ENCODE data around the gene SH2D4B. TPM values are rescaled to one million over a fixed set of nuclear protein-coding genes. Genes with fewer than 3 reads are reported as not detected.

SH2D4B gene
- total and polyA plus RNA-seq, 2 donors (not counting 3 experiments of a cell fraction or from before 2014, with no cell fraction given) = not detected

- no peak overlapping the region for H2AFZ ChIP-seq (ENCODE audit: low read depth, low read length)
- dilution Hi-C loops (cut with MboI; ENCODE audit: extremely low pct_ligation_motif_present, low sequenced_read_pairs) (no loop called here), intact Hi-C loops (cut with micrococcal nuclease) (no loop called here)
- H3K9me1 ChIP-seq (replicated peaks; ENCODE audit: control insufficient read depth, extremely low read depth, insufficient read depth, low read length) = no peaks in the 10 kb centered on the region
- BruUV-seq (replicated peaks) = no TSS peak
- peaks cover 4% of the 10 kb centered on the region for H3K4me1 ChIP-seq (ENCODE audit: control insufficient read depth, extremely low read depth, insufficient read depth, low read length)
- H3K4me3 ChIP-seq (replicated peaks in 1 of 3; ENCODE audit: insufficient read depth in 1 of 3, low read depth in 1 of 3, low read length in 3 of 3) = no peak overlapping the region
- H3K27me3 ChIP-seq (ENCODE audit: control insufficient read depth in 2 of 2, insufficient read depth in 2 of 2, low read length in 2 of 2) = peaks cover 0 to 2% of the 10 kb centered on the region in 2 experiments
- no peak overlapping the region for H3K9ac ChIP-seq (replicated peaks; ENCODE audit: extremely low read depth, insufficient read depth, low read length)
- ChIA-PET CTCF (interaction anchor here (1.6 to 4.1 kb wide), 6 partner anchors 13 to 263 kb away, joined by 3 to 56 read pairs (median 38); no protein-coding TSS in a partner anchor), POLR2A (no interaction called here)
- H3K79me2 ChIP-seq (ENCODE audit: control insufficient read depth, insufficient read depth, low read length) = no peaks in the 10 kb centered on the region
- no peaks in the 10 kb centered on the region for H3K9me3 ChIP-seq (replicated peaks; ENCODE audit: control insufficient read depth, insufficient read depth, low read length)
- H3K27ac ChIP-seq (ENCODE audit: insufficient read depth, low read depth, low read length) = no peak overlapping the region
- no peak overlapping the region for H3K4me2 ChIP-seq (ENCODE audit: insufficient read depth, low read length)
- FAIRE-seq (no peak), DNase-seq (ENCODE audit: low read depth, low spot score) (no peak)
- H3K36me3 ChIP-seq (ENCODE audit: control insufficient read depth in 2 of 2, extremely low read depth in 1 of 2, insufficient read depth in 2 of 2, low read length in 2 of 2) = no peaks in the 10 kb centered on the region
- TF ChIP-seq, protein P1, sequence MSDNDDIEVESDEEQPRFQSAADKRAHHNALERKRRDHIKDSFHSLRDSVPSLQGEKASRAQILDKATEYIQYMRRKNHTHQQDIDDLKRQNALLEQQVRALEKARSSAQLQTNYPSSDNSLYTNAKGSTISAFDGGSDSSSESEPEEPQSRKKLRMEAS (IDR thresholded peaks at IDR 0.05; ENCODE audit: insufficient read depth, insufficient read length) = no peak
- TF ChIP-seq POLR2A (IDR thresholded peaks at IDR 0.05; ENCODE audit: low read depth, low read length) = no peak
- TF ChIP-seq POLR2AphosphoS5 (IDR thresholded peaks at IDR 0.05; ENCODE audit: insufficient read depth, low read depth, low read length) = no peak
- TF ChIP-seq EZH2 (IDR thresholded peaks at IDR 0.05; ENCODE audit: borderline replicate concordance, low read depth, low read length, severe bottlenecking) = no peak
- no peak for TF ChIP-seq MYC (IDR thresholded peaks at IDR 0.05; ENCODE audit: low read depth, low read length)
- no peak for TF ChIP-seq FOS (IDR thresholded peaks at IDR 0.05; ENCODE audit: borderline replicate concordance, insufficient read depth, low read length)
- TF ChIP-seq JUN (IDR thresholded peaks at IDR 0.05; ENCODE audit: borderline replicate concordance, insufficient read depth, insufficient read length, low read depth) = no peak
- TF ChIP-seq, protein P2, sequence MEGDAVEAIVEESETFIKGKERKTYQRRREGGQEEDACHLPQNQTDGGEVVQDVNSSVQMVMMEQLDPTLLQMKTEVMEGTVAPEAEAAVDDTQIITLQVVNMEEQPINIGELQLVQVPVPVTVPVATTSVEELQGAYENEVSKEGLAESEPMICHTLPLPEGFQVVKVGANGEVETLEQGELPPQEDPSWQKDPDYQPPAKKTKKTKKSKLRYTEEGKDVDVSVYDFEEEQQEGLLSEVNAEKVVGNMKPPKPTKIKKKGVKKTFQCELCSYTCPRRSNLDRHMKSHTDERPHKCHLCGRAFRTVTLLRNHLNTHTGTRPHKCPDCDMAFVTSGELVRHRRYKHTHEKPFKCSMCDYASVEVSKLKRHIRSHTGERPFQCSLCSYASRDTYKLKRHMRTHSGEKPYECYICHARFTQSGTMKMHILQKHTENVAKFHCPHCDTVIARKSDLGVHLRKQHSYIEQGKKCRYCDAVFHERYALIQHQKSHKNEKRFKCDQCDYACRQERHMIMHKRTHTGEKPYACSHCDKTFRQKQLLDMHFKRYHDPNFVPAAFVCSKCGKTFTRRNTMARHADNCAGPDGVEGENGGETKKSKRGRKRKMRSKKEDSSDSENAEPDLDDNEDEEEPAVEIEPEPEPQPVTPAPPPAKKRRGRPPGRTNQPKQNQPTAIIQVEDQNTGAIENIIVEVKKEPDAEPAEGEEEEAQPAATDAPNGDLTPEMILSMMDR (IDR thresholded peaks at IDR 0.05; ENCODE audit: extremely low read depth in 1 of 2, insufficient read depth in 1 of 2, low read depth in 1 of 2, low read length in 2 of 2) = no peak
- TF ChIP-seq GATA2 (IDR thresholded peaks at IDR 0.05; ENCODE audit: insufficient read depth, insufficient read length, low read depth, low read length) = no peak
- no peaks in the 10 kb centered on the region for H4K20me1 ChIP-seq (replicated peaks; ENCODE audit: control insufficient read depth, extremely low read depth, insufficient read depth, low read length)
Measured at GRCh38 chr10:80660736-80661135, 123.0 kb downstream of the SH2D4B start.

All from endothelial cell of umbilical vein (primary cell).